Ecto neural progenitor cell (in vitro differentiated cells): Measurements from ENCODE around the gene ALDH1A3.

Experiments used
- DNase-seq: peaks from one replicate; pipeline ENCODE4 v3.0.0-alpha.2; 2018; ENCODE audit warnings: low spot score

ALDH1A3 gene

DNA sequence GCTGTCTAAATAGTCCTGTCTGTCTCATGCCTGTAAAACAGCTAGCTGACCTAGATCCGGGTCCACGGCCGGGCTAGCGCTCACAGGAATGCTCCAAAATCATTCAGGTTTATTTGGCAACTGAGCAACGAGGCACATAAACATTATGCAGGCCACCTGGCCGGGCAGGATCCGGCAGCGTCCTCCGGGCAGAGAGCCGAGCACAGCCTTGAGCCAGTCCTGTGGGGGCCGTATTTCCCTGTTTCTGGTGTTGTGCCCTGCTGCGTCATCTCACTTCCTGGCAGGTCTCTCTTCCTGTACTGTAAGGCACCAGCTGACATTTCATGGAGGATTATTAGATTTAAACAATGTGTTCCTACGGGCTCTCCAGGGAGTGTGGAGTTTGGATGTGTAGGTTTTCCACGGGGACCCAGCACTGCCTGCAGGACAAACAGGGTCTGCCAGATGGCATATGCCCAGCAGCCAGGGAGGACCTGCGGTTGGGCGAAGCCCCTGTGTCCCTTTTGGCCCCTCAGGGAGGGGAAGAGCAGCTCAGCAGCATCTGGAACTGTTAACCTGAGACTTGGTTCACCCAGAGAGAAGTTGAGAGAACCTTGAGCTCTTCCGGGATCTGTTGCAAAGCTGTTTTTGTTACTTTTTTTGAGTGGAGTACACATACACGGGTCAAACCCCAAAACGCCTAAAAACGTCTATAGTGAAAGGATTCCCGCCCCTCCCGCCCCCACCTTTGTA, 23.0 kb downstream of the ALDH1A3 start:
- DNase-seq = no peak

DNA sequence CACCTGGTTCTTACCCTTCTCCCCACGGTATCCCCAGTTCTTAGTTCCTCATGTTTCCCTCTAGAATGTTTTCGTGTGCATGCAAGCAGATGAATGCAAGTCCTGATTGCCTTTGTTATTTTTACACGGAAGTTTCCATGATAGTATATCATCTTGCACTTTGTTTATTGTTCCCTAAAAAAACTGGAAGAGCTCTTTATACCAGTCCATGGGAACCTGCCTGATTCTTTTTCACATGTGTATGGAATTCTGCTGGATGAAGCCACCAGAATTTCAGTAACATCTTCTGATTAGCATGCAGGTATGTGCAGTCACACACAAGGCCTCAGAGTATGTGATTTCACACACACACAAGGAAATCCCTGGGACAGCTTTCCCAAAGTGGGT, 23.5 kb downstream of the ALDH1A3 start:
- DNase-seq = no peak

DNA sequence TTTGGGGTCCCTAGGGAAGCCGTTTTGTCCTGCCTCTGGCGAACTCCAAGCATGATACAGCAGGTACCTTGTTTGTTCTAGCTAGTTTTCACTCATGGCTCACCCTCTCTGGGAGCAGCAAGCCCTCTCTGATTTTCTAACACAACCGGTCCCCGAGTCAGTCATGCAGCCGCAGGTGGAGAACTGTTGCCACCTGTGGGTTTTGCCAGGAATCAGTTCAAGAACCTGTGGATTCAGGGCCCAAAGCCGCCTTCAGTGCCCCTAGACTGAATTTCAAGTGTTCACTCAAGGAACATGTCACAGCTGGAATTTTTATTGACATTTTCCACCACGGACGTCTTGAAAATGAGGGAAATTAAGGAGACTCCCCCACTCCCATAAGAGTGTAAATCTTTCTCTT, 26.2 kb downstream of the ALDH1A3 start:
- no peak for DNase-seq

DNA sequence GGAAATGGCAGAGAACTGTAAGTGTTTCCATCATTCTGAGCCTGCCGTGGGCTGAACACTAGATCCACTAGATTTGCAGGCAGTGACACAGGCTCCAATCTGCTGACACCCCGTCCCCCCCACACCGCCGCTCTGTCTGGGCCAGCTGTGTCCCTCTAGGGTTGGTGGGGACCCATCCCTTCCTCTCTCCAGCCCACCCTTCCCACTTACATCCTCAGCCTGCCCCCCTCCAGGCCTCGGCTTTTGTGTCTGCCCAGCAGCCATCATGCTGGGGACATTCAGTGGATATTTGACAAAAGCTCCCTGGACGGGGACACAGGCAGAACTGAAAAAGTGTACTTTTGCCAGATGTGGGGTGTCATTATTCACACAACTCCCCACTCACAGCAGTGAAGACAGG, 28.8 kb downstream of the ALDH1A3 start:
- no peak for DNase-seq

DNA sequence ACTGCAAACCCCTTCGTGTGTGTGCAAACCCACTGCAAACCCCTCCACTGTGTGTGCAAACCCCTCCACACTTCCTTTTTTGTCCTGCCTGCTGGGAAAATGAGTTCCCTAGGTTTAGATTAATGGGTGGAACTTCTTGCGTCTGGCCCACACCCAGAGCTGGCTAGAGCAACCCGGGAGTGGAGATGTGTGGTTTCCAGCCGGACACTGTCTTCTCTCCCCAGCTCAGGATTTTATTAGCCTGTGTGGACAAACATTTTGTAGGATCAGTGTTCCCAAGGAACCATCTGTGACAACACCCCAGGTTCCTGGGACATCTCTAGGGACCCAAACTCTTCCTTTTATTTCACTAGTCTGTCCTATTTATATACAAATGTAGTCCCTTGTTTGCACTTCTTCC, 29.9 kb downstream of the ALDH1A3 start:
- DNase-seq = no peak

DNA sequence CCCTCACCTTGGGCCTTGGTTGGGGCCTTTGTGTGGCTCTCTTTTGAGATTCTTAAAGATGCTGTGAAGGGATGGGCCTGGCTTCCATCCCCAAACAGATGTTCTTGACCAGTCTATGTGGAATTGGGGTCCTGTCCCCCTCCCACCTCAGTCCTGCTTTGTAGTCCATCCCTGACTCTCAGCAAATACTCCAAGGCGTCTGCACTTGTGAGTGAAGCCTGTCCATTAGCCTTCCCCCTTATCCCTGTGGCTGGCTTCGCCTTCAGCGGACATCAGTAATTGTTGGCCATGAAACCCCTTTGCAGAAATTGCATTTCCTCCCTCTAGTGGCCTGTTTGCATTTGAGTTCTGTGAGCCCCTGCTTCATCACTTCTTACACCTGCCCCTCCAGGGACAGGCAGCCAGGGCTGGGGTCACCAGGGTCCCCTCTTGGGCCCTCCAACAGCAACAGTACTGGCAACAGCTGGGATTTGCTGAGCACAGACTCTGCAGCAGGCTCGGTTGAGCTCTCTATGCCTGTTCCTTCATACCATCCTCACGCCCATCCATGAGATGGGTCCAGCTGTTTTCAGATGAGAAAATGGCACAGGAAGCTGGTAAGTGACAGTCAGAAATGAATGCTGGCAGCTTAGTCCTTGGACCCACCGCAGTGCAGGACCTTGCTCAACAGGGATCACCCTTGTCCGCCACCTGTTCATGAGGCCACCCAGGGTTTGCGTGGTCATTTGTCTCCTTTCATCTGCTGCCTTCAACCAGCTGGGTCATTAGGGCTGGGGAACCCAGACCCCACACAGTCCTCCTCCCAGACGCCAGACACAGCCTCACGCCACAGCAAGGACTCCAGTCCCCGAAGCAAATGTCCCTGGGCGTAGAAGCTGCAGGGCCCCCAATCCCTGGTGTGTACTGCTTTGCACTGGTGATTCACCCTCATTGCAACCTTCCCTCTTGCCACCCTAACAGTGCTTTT, 30.6 kb downstream of the ALDH1A3 start:
- DNase-seq = no peak

DNA sequence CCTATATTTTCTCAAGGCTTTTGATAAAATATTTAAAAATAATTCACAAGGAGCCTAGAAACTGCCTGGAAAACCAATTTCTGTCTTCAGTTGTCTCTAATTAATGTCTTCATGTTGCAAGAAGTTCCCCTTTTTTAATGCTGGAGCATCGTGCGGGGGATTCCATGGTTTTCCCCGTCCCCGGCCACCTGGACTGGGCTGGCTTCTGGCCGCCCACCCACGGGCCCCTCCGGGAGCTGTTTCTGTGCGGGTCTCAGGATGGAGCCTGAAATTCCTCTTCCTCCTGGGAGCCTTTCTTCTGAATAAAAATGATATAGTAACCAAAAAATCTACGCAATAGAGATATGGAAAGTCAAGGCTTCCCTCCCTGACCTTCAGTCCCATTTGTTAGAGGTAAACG, 31.5 kb downstream of the ALDH1A3 start:
- no peak for DNase-seq

DNA sequence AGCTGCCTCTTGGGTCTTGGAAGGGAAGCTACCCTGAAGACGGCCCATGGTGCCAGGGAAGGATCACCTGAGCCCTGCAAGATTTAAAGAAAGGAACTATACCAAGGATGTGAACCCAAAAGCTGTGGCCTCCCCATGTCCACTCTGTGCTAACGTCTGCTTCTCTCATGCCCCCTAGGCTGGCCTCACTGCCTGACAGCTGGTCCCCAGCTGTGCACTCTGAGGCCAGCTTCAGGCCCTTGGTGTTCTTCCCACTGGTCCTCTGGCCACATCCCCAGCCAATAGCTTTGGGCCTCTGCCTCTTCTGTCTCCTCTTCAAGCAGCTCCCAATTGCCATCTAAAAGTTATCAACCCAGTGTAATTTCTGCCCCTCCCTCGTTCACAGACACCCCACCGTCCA, 34.3 kb downstream of the ALDH1A3 start:
- DNase-seq = no peak

DNA sequence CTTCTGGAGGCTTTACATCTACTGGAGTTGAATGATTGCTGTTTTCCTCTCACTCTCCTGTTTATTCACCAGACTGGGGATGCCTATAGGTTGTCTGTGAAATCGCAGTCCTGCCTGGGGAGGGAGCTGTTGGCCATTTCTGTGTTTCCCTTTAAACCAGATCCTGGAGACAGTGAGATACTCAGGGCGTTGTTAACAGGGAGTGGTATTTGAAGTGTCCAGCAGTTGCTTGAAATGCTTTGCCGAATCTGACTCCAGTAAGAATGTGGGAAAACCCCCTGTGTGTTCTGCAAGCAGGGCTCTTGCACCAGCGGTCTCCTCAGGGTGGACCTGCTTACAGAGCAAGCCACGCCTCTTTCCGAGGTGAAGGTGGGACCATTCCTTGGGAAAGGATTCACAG, 35.2 kb downstream of the ALDH1A3 start:
- DNase-seq = no peak

DNA sequence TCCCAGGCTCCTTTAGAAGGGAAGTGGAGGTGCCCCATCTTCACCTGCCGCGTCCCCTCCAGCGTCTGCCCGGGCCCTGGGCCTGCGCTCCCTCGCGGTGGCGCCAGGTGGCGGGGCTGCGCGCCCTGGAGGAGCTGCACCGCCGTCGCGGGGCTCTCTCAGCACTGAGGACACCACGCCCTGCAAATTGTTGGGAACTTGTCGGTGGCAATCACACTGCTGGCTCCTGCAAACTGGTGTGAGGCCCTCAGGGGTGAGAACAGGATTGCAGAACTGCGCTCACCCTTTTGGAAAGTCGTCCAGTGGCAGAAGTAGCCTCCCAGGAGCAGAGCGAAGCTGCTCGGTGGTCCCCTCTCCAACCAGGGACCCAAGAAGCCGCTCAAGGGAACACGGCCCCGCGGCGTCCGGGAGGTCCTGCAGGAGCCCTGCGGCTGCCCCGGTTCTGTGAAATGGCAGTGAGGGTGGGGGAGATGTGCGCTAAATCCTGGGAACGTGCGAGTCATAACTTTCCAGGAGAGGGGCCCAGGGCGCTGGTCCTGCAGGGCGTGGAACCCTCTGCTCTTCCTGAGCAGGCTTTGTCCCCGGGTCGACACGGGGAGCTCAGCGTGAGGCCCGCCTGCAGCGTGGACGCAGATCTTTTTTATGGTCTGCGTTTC, 38.5 kb downstream of the ALDH1A3 start:
- DNase-seq = peak; percentile 84

DNA sequence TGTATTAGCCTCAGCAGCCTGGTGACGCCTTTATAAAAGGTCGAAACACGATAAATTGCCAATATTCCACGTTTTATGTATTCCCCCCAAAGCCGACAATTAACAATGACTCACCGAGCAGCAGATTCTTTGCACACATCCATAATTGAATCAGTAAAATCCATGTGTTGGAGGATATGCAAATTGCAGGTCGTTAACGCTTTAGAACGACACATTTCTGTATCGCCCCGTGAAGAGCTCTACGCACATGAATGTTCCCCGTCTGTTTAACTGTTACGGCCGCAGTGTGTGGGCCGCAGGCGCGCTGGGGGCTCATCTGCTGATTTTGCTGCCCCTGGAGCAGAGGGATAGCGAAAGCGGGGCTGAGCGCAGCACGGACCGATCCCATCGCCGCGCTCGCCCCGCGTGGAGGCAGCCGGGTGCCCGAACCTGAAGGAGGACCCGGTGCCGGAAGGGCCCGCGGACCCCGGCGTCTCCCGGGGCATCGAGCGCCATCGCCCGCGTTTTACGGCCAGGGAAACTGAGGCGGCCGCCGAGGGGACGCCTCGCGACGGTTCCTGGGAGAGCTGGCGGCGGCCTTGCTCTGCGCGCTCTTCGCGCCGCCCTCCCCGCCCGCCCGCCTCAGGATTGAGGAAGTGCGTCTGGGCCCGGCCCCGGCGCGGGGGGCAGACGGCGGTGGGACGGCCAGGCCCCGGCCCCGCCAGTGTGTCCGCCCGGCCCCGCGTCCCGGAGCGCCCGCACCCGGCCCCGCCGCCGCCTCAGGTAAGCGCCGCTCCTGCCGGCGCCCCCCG, 39.3 kb downstream of the ALDH1A3 start, which contains the start of gene LRRK1:
TSS of gene LRRK1 (plus strand) at position 668 of the 791 bp plus-strand sequence. CDS start 5,276 bp downstream, outside the sequence.
- peak; percentile 58 for DNase-seq

DNA sequence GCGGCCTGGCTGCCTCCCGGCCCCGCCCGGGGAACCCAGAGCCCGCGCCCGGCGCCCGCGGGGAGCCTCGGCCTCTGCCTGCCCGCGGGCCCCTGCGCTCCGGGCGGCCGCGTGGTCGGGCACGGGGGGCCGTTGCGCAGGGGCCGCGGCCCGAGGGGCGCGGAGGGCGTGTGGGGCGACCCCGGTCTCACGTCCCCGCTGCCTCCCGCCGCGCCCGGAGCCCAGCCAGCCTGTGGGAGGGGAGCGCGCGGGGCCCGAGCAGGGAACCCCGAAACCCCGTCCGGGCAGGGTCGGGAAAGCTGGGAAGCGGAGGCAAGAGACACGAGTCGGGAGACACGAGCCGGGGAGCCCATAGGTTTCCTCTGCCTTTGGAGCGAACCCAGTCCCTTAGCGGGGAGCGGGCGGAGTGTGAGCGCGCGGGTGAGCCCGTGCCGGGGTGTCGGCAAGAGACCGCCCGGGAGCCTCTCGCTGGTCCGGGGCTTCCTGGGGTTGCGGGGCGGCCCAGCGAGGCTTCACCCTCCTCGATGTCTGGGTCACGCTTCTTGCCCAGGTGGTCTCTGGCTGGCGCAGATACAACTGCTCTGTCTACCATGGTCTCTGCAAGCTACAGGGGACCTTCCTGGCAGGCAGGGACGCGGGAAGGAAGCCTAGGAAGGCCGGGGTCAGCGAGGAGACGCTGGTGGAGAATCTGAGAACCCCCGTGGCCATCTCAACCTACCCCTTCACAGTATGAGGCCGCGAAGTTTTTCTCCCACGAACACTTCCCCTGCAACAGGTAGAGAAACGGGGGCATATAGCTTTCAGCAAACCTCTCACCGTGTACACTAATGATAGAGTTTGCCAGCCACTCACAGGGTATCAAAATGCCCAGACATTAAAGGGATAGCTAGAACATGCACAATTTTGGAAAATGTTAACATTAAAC, 40.1 kb downstream of the ALDH1A3 start:
- peak; percentile 64 for DNase-seq

DNA sequence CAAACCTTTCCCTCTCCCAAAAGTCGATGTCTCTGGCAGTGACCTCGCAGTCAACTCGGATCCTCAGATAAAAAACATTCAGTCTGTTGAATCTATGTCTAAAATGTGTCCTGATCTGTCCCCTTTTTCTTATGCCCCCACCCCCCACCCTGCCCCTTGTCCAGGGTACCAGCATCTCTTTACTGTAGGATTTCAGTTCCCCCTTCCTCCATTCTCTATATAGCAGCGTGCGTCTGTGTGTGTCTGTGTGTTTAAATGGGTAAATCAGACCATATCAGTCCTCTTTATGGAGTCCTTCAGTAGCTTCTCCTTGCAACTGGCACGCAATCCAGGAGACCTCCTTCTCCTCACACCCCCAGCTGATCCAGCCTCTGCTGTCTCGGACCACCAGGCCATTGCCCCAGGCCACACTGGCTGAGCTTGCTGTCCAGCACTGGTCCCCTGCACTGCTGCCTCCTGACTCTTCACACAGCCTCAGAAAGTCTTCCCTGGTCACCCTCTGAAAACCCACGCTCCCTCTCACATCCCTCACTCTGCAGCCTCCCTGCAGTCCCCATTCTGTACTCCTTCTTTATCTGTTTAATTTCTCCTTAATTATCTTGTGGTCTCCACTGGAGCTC, 41.0 kb downstream of the ALDH1A3 start:
- DNase-seq = peak; percentile 22

DNA sequence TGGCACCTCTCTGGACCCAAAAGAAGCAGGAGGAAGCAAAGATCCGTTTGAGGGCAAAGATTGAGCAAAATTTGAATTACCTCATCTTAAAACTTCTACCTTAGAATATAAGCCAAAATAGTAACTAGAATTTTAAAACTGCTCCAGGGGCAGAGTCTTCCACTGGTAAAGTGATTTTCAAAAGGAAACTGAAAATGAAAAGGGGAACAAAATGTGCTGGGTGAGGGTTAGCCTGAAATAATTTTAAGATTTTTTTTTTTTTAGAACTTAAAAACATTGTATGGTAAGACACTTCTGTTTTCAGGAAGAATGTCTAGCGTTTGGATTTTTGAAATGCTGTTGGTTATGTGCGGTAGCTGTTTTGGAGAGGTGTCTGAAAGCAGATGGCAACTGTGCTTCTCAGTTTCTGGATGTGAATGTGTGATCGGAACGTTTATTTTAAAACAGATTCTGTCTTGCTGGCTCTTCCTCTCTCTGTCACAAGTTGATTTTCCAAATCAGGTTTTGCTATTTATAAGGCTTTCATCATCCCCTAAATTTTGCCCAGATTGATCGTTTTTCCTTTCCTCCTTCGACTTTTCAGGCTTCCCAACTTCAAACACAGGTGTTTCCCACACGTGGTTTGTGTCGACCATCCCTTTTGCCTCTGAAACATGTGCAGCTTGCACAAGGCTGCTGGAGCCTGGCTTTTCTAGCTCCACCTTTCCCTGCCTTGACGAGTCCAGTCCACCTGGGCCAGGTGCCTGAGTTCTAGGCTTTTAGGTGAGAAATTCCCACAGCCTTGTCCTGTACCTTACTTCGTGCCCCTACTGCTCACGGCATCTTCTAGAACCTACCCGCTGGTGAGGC, 42.8 kb downstream of the ALDH1A3 start:
- peak; percentile 0 for DNase-seq

DNA sequence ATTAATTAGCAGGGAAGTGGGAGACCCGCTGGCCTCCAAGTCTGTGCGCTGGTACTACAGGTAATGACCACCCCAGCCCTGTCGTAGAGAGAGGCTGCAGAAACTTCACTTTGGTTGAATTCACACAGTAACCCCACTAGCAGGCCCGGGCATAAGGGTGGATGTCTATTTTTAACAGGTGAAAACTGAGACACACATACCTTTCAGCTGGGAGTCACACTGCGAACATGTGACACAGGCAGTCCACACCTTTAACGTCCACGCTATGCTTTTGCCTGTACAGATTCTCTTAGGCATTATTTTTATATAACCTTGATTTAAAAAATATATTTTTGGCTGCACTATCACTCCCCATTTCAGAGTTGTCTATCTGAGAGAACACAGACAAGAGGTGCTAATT, 43.4 kb downstream of the ALDH1A3 start:
- no peak for DNase-seq

DNA sequence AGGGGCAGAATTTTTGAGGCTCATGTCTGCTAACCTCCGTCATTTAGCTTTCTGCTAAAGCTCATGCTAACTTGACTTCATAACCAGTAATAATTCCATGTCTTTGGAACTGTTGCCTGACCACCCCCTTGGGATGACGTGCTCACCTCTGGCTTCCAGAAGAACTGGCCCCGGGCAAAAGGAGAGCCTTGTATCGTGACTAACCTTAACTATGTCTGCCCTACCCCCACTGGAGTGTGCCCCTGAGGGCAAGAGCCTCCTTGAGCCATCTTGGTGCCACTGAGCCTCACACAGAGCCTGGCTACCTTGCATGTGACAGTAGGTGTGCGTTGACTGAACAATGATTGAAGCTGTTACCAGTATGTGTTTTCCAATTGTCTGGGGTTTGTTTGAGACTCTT, 44.3 kb downstream of the ALDH1A3 start:
- DNase-seq = peak; percentile 26

DNA sequence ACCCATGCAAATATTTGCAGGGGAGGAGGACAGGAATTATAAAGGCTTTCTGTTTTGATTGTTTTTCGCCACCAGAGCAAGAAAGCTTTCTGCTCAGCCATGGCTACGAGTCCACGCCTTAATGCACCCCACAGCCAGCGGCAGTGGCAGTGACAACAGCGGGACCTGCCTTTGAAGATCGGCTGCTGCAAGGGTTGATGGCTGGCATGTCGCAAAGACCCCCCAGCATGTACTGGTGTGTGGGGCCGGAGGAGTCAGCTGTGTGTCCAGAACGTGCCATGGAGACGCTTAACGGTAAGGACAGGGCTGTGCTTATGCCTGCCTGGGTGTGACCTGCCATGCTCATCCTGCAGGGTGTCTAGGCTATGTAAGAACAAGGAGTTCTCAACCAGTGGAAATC, 44.8 kb downstream of the ALDH1A3 start:
- peak; percentile 39 for DNase-seq

DNA sequence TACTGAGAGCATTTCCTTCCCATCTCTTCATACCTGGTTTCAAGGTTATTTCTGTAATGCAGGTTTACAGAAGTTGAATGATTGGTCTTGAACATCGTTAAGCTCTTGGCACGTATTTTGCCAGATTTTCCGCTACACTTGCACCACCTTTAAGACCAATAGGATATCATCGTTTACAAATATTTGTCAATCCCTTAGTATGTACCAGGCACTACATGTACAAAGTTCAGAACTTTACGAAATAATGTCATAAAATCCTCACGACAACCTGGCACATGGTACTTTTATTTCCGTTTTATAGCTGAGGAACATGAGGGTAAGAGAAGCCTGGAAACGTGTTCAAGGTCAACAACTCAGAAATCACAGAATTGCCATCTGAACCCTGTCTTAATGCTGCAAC, 45.8 kb downstream of the ALDH1A3 start:
- peak; percentile 11 for DNase-seq

DNA sequence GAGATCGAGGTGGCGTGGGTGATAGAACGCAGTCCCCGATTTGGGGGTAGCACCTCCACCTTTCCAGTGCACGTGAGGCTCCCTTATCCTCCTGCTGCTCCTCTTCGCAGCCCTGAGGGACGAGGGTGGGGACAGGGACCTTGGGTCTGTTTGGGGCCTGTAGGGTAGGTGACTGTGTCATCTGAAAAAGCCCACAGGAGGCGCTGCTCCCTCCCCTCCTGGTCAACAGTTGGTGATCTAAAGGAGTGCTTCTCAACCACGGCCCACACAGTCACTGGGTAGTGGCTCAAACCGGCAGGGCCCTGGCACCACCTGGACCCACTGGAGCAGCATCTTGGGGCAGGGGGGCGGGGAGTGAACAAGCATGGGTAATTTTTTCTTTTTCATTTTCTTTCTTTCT, 46.6 kb downstream of the ALDH1A3 start:
- DNase-seq = peak; percentile 53
